GDM1 (cell line): Measurements from ENCODE around the gene GPC4.

ENCODE experiments used
- DNase-seq: peaks from one replicate; lab custom pipeline; 2025; lab: John Stamatoyannopoulos, UW

The GPC4 gene

GRCh38 chrX:133415276-133416105, at the start of gene GPC4:
GPC4 (minus strand) TSS chrX:133415489; CDS start chrX:133414965, 524 bp downstream.
- no peak for DNase-seq

- no peak for DNase-seq
Observed at GRCh38 chrX:133461231-133461630, 45.9 kb upstream of the GPC4 start.

- DNase-seq = no peak
Observed at GRCh38 chrX:133454924-133455323, 39.6 kb upstream of the GPC4 start.

- DNase-seq = no peak
Observed at GRCh38 chrX:133454491-133454914, 39.2 kb upstream of the GPC4 start.

GRCh38 chrX:133448512-133449076, 33.3 kb upstream of the GPC4 start:
- DNase-seq = no peak

- no peak for DNase-seq
Observed at GRCh38 chrX:133444952-133445831, 29.9 kb upstream of the GPC4 start.

- no peak for DNase-seq
Observed at GRCh38 chrX:133444196-133444595, 28.9 kb upstream of the GPC4 start.

- DNase-seq = no peak
Observed at GRCh38 chrX:133440797-133441163, 25.5 kb upstream of the GPC4 start.

- DNase-seq = no peak
Observed at GRCh38 chrX:133440081-133440796, 24.9 kb upstream of the GPC4 start.

GRCh38 chrX:133437766-133438165, 22.5 kb upstream of the GPC4 start:
- no peak for DNase-seq

GRCh38 chrX:133437356-133437755, 22.1 kb upstream of the GPC4 start:
- DNase-seq = no peak

- no peak for DNase-seq
Observed at GRCh38 chrX:133435544-133436124, 20.3 kb upstream of the GPC4 start.

- no peak for DNase-seq
Observed at GRCh38 chrX:133434197-133434820, 19.0 kb upstream of the GPC4 start.

GRCh38 chrX:133419911-133420310, 4.6 kb upstream of the GPC4 start:
- DNase-seq = no peak

GRCh38 chrX:133418588-133418987, 3.3 kb upstream of the GPC4 start:
- DNase-seq = no peak

- no peak for DNase-seq
Observed at GRCh38 chrX:133417364-133417763, 2.1 kb upstream of the GPC4 start.

- DNase-seq = no peak
Observed at GRCh38 chrX:133414406-133415275, 648 bp downstream of the GPC4 start.

GRCh38 chrX:133413218-133413925, 1.9 kb downstream of the GPC4 start:
- no peak for DNase-seq

GRCh38 chrX:133412665-133413064, 2.6 kb downstream of the GPC4 start:
- no peak for DNase-seq

- DNase-seq = no peak
Observed at GRCh38 chrX:133412246-133412645, 3.0 kb downstream of the GPC4 start.
